HepG2 (cell line): ENCODE measurements around the gene FAHD2A. TPM values are rescaled to one million over a fixed set of nuclear protein-coding genes. Genes with fewer than 3 reads are reported as not detected.

Experiments
- ATAC-seq: fragments of 200-7000 bp; cut with Tn5 transposase; 3 replicates; pipeline ENCODE4 v1.9.1; 2020; ENCODE audit warnings: mild to moderate bottlenecking, moderate library complexity
- BruUV-seq: library from RNA; stranded (reverse); fragments of 400-500 nt; replicated peaks from 2 replicates; lab custom pipeline; 2021; lab: Mats Ljungman, UMichigan
- CTCF ChIA-PET: fragments of 300-600 bp; formaldehyde crosslinking; extraction: SDS; loops from one replicate; lab custom pipeline; 2021; ENCODE audit warnings: low total read pairs, inconsistent platforms, low intra/inter-chr PET ratio; lab: Yijun Ruan, JAX
- POLR2A ChIA-PET: fragments of 350-600 bp; sonication (Branson Sonifier 250); formaldehyde crosslinking; loops from one replicate; lab custom pipeline; 2020; ENCODE audit warnings: antibody characterized with exemption, inconsistent platforms; lab: Yijun Ruan, JAX
- DNase-seq: peaks from one replicate; pipeline ENCODE4 v3.0.0-alpha.2; 2015; ENCODE audit warnings: low spot score
- FAIRE-seq: peaks from 3 replicates; lab custom pipeline; 2011; peaks lifted over from hg19 to GRCh38; lab: Jason Lieb, UNC
- H2AFZ ChIP-seq: one replicate; pipeline ENCODE4 v1.6.1; 2011; ENCODE audit warnings: low read length, inconsistent platforms
- H3K27ac ChIP-seq: fragments of 300-600 bp; 3 replicates; pipeline ENCODE4 v1.8.0; 2011; ENCODE audit warnings: mixed run types, mild to moderate bottlenecking, mixed read lengths, low read length, inconsistent platforms; ENCODE audit not compliant: insufficient read depth; ENCODE audit errors: extremely low read length
- H3K27me3 ChIP-seq, 2 experiments: fragments of 200-600 bp in 1 of 2; 2 replicates in 1 of 2; 3 replicates in 1 of 2; pipeline versions ENCODE4 v1.6.0 to v1.8.0; 2011; ENCODE audit warnings: low read length in 2 of 2, mild to moderate bottlenecking in 2 of 2, moderate library complexity in 2 of 2, inconsistent platforms in 1 of 2; ENCODE audit not compliant: insufficient read depth in 2 of 2, control insufficient read depth in 1 of 2
- H3K36me3 ChIP-seq, 2 experiments: fragments of 200-600 bp in 1 of 2; replicated peaks in 1 of 2; 2 replicates in 1 of 2; 3 replicates in 1 of 2; pipeline versions ENCODE4 v1.5.1 to v1.8.0; 2011; ENCODE audit warnings: low read length in 2 of 2, inconsistent platforms in 1 of 2; ENCODE audit not compliant: insufficient read depth in 2 of 2, control insufficient read depth in 1 of 2
- H3K4me1 ChIP-seq: 2 replicates; pipeline ENCODE4 v1.5.1; 2012; ENCODE audit warnings: low read length, inconsistent platforms; ENCODE audit not compliant: insufficient read depth
- H3K4me2 ChIP-seq: 2 replicates; pipeline ENCODE4 v1.6.0; 2011; ENCODE audit warnings: low read depth, low read length, inconsistent platforms
- H3K4me3 ChIP-seq, 3 experiments: fragments of 200-600 bp in 1 of 3; sonication (generic), shearing (Covaris generic) in 1 of 3; replicated peaks in 1 of 3; 2 replicates each; pipeline ENCODE4 v1.5.1; 2011 to 2016; ENCODE audit warnings: low read length in 3 of 3, inconsistent platforms in 2 of 3, low read depth in 2 of 3, mild to moderate bottlenecking in 2 of 3, control low read depth in 1 of 3, mixed read lengths in 1 of 3; ENCODE audit not compliant: insufficient read depth in 1 of 3
- H3K79me2 ChIP-seq: one replicate; pipeline ENCODE4 v1.6.1; 2011; ENCODE audit warnings: low read length, inconsistent platforms; ENCODE audit not compliant: insufficient read depth
- H3K9ac ChIP-seq: 2 replicates; pipeline ENCODE4 v1.6.0; 2011; ENCODE audit warnings: mild to moderate bottlenecking, low read depth, low read length, inconsistent platforms; ENCODE audit not compliant: insufficient read depth
- H3K9me3 ChIP-seq: 2 replicates; pipeline ENCODE4 v1.5.1; 2012; ENCODE audit warnings: mild to moderate bottlenecking, low read length
- H4K20me1 ChIP-seq: 2 replicates; pipeline ENCODE4 v1.6.0; 2011; ENCODE audit warnings: inconsistent platforms, mild to moderate bottlenecking, low read length, moderate library complexity; ENCODE audit not compliant: insufficient read depth
- AHR ChIP-seq: IDR thresholded peaks from 2 replicates; pipeline ENCODE4 v1.6.1; 2018; ENCODE audit warnings: missing genetic modification reagents, missing compliant biosample characterization
- ESRRA ChIP-seq: sonication (generic); formaldehyde crosslinking; IDR thresholded peaks from 2 replicates; pipeline ENCODE4 v1.5.1; 2020; ENCODE audit warnings: mild to moderate bottlenecking, low read depth, missing genetic modification reagents
- EZH2 ChIP-seq: conservative IDR thresholded peaks from 2 replicates; pipeline ENCODE4 v1.6.1; 2012; ENCODE audit warnings: mild to moderate bottlenecking, low read depth, low read length, moderate library complexity
- FOXC1 ChIP-seq: sonication (generic); formaldehyde crosslinking; IDR thresholded peaks from 2 replicates; pipeline ENCODE4 v1.8.0; 2022; ENCODE audit warnings: mild to moderate bottlenecking, missing genetic modification reagents, borderline replicate concordance
- NR2F2 ChIP-seq: IDR thresholded peaks from 2 replicates; pipeline ENCODE4 v1.6.1; 2012; ENCODE audit warnings: low read depth, inconsistent platforms, borderline replicate concordance
- RAD51 ChIP-seq: fragments of 450-650 bp; IDR thresholded peaks from 2 replicates; pipeline ENCODE4 v1.6.1; 2016; ENCODE audit warnings: borderline replicate concordance
- RFX5 ChIP-seq: IDR thresholded peaks from 2 replicates; pipeline ENCODE4 v1.6.1; 2011; ENCODE audit warnings: low read depth, low read length, improper control_type of control experiment
- SAP130 ChIP-seq: IDR thresholded peaks from 2 replicates; pipeline ENCODE4 v1.6.1; 2016; ENCODE audit warnings: low read depth
- SMARCE1 ChIP-seq: fragments of 450-650 bp; IDR thresholded peaks from 2 replicates; pipeline ENCODE4 v1.6.1; 2017; ENCODE audit warnings: borderline replicate concordance
- ZNF281 ChIP-seq: sonication (generic); formaldehyde crosslinking; IDR thresholded peaks from 2 replicates; pipeline ENCODE4 v1.4.0; 2020; ENCODE audit warnings: missing genetic modification reagents, borderline replicate concordance
- ZNF292 ChIP-seq: sonication (generic); formaldehyde crosslinking; IDR thresholded peaks from 2 replicates; pipeline ENCODE4 v1.8.1; 2022; ENCODE audit warnings: mild to moderate bottlenecking, low read depth, missing genetic modification reagents, borderline replicate concordance
- ZUFSP ChIP-seq: sonication (generic); formaldehyde crosslinking; IDR thresholded peaks from 2 replicates; pipeline ENCODE4 v1.9.0; 2021; ENCODE audit warnings: missing genetic modification reagents, mild to moderate bottlenecking, borderline replicate concordance
- WGBS: methylation state at CpG from one replicate; pipeline ENCODE4 v1.1.6; 2017; ENCODE audit warnings: low lambda C conversion rate; 5-methylcytosine and 5-hydroxymethylcytosine counted together
- in situ Hi-C: cut with HindIII; loops from 2 replicates; pipeline ENCODE4 v1.10.0; 2017; ENCODE audit warnings: low pct_unique_long_range_greater_than_20kb; ENCODE audit not compliant: extremely low pct_ligation_motif_present
- intact Hi-C: fragments of 100-400 bp; cut with micrococcal nuclease; formaldehyde crosslinking; loops from one replicate; pipeline ENCODE4 v1.10.0; 2022; ENCODE audit not compliant: unreplicated experiment
- polyA plus RNA-seq, 8 experiments: library from polyadenylated mRNA; depleted of rRNA in 3 of 8; stranded (reverse) in 7 of 8; unstranded in 1 of 8; fragments of >200 nt; fragmentation: Illumina TruSeq in 4 of 8; extraction: Trizol in 4 of 8; gene quantifications; 2 replicates each; pipeline versions ENCODE4 v1.2.1 to v1.2.3, GENCODE V29; 2011 to 2016; ENCODE audit warnings: low read depth in 4 of 8, missing spikeins in 1 of 8, mixed read lengths in 1 of 8; ENCODE audit not compliant: insufficient read depth in 1 of 8
- total RNA-seq, 5 experiments: library from RNA; depleted of rRNA; stranded (reverse); fragments of >200 nt; fragmentation: Illumina TruSeq; extraction: Trizol; gene quantifications; 2 replicates each; pipeline ENCODE4 v1.2.3, GENCODE V29; 2016; ENCODE audit warnings: low read depth in 1 of 5
- TF ChIP-seq, protein P1 (sequence below): sonication (generic); formaldehyde crosslinking; IDR thresholded peaks from 2 replicates; pipeline ENCODE4 v1.5.0; 2020; ENCODE audit warnings: missing genetic modification reagents, mild to moderate bottlenecking, borderline replicate concordance

FAHD2A gene
- total and polyA plus RNA-seq, 2 of the 13 experiments (the other 11 are each of a cell fraction or from before 2014, with no cell fraction given), result 34.0 to 44.2 TPM

- no peak for TF ChIP-seq NR2F2
- TF ChIP-seq ESRRA (CRISPR knock-in tag), result no peak
- TF ChIP-seq, protein P1, sequence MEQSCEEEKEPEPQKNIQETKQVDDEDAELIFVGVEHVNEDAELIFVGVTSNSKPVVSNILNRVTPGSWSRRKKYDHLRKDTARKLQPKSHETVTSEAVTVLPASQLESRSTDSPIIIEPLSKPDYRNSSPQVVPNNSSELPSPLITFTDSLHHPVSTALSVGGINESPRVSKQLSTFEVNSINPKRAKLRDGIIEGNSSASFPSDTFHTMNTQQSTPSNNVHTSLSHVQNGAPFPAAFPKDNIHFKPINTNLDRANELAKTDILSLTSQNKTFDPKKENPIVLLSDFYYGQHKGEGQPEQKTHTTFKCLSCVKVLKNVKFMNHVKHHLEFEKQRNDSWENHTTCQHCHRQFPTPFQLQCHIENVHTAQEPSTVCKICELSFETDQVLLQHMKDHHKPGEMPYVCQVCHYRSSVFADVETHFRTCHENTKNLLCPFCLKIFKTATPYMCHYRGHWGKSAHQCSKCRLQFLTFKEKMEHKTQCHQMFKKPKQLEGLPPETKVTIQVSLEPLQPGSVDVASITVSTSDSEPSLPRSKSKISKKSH (CRISPR knock-in tag), result peak; percentile 19; the same call in 1 of the 2 replicates
- TF ChIP-seq RAD51, result no peak
- TF ChIP-seq EZH2, result no peak
- no peak for TF ChIP-seq SMARCE1
- TF ChIP-seq RFX5, result no peak
- TF ChIP-seq AHR (CRISPR knock-in tag), result no peak
- TF ChIP-seq ZUFSP (CRISPR knock-in tag), result no peak
These were observed 17.5 kb upstream of the FAHD2A start (continued) for GRCh38 chr2:95384854-95385569.

DNA sequence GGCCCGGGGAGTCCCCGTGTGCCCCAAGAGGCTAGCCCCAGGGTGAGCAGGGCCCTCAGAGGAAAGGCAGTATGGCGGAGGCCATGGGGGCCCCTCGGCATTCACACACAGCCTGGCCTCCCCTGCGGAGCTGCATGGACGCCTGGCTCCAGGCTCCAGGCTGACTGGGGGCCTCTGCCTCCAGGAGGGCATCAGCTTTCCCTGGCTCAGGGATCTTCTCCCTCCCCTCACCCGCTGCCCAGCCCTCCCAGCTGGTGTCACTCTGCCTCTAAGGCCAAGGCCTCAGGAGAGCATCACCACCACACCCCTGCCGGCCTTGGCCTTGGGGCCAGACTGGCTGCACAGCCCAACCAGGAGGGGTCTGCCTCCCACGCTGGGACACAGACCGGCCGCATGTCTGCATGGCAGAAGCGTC, 16.9 kb upstream of the FAHD2A start:
- Histone ChIP-seq H3K9ac (no peak overlapping the region), H3K4me1 (peaks cover 46% of the 10 kb centered on the region), H3K36me3 (no peaks in the 10 kb centered on the region), H3K9me3 (no peaks in the 10 kb centered on the region), H3K4me3 (peak overlapping the region in 1 of 3 experiments; percentile 3; a peak in 1 of 6 replicates), H3K79me2 (no peaks in the 10 kb centered on the region), H3K27me3 (0 out of 5 replicates have a peak, but pooled peaks cover 0 to 1% of the 10 kb centered on the region in 2 experiments), H3K4me2 (peak overlapping the region; percentile 28), H3K27ac (no peak overlapping the region), H4K20me1 (no peaks in the 10 kb centered on the region), H2AFZ (no peak overlapping the region)
- POLR2A ChIA-PET, result interaction anchor here (1.8 kb wide), 1 partner anchor 17 kb away, joined by 6 read pairs; the partner anchor contains the start of gene FAHD2A
- intact Hi-C loops, result no loop called here
- in situ Hi-C loops, result no loop called here
- DNase-seq (no peak), ATAC-seq (peak; percentile 22), FAIRE-seq (no peak)
- BruUV-seq, result no TSS peak
- CTCF ChIA-PET, result no interaction called here
- 33% methylated on average over 1 of the region's 12 CpGs for WGBS
- TF ChIP-seq ZNF281 (CRISPR knock-in tag), result peak; percentile 17; the same call in 1 of the 2 replicates
- 0 out of 2 replicates have a peak, but pooled peaks have one; percentile 54 for TF ChIP-seq FOXC1 (CRISPR knock-in tag)
- peak; percentile 69; the same call in 1 of the 2 replicates for TF ChIP-seq ZNF292 (CRISPR knock-in tag)
- 0 out of 2 replicates have a peak, but pooled peaks have one; percentile 17 for TF ChIP-seq SAP130 (CRISPR knock-in tag)
